Stimulated activated CD4-positive, alpha-beta T cell treated with anti-CD3 and anti-CD28 coated beads, Interleukin-4, amount 100 ng/mL, for 1 hour (primary cell): ENCODE results near the gene NCOA6.
A peak's percentile ranks its signal among the peaks of the same experiment; 100 is the strongest.

ENCODE experiments used
- DNase-seq: peaks from one replicate; pipeline ENCODE4 v3.0.0-alpha.2; 2020

Gene NCOA6

DNA sequence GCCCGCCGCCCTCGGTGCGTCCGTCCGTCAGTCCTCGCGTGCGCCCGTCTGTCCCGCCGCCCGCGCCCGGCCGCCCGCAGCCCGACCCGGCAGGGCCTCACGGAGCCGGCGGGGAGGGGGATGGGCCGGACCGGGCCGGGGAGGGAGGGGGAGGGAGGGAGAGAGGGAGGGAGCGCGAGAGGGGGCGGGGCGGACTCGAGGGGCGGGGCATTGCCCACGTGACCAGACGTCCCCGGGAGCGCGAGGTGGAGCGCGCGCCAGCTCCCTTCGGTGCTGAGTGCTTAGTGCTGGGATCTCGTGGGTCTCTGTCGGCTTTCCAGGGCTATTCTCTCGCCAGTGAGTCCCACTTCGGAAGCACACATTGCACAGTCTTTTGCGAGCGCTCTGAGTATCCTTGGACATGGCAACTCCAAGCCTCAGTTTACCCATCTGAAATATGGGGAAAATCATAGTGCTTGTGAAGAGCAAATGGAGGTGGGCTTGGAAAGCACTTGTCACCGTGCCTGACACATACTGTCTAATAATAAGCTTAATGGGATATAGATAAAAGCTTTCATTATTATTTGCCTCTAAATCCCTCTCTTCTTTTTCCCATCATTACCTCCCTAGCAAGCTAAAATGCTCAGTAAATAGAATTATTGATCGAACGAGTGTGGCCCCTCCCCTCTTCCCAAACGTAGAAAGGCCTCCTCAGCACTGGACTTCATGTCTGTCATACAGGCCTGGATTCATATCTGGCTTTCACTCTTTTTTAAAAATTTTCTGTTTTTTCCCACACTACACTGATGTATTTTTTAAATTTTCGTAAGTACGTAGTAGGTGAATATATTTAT, at the start of gene NCOA6:
Gene NCOA6, minus strand, starts transcription at position 122 of the 833 bp plus-strand sequence. CDS start 43,296 bp downstream, outside the sequence.
- peak; percentile 87 for DNase-seq

- peak; percentile 49 for DNase-seq
Measured at GRCh38 chr20:34874094-34874654, 48.7 kb upstream of the NCOA6 start.

DNA sequence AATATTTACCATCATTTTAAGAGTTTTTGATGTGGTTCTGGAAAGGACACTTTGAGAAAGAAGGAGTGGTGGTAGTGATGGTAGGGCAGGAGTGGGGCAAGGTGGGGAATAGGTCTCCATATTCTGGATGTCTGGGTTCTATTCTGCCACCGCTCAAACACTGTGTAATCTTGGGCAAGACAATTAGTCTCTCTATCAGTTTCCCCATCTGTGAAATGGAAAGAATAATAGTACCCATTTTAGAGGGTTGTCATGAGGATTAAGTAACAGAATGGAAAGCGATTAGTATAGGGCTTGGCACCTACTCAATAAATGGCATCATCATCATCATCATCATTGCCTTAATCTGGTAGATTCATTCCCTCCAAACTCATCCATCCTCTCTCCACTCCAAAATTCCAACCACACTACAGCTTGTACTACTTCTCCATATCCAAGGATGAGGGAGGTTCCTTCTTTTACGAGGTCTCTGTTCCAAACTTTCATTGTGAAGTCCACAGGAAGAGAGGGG, 48.2 kb upstream of the NCOA6 start:
- DNase-seq, result no peak

DNA sequence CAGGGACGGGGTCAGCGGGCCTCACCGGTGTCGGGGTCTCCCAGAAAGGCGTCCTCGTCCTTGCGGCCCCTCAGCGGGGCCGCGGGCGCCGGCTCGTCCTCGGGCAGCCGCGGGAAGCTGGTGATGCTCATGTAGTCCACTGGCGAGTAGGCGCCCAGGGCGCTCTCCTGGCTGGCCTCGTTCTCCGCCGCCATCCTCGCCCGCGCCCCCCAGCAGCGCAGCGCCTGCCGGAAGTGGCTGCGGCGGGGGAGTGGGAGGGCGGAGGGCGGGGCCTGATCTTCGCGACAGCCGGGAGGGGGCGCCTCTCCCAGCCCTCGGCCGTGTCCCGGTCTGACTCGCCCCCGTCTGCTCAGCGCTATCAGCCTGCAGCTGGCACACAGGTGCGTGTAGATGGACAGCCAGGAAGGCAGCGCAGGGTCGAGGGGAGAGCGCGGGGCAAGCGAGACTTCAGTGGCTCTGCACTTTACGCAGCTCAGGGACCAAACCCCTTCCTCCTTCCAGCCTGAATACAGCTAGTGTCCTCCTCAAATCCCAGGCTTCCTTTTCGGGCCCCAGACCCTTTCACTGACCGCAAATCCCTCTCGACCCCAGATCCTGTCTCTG, 47.3 kb upstream of the NCOA6 start, which contains the start of gene GGT7:
Gene GGT7, minus strand, starts transcription at position 235 of the 603 bp plus-strand sequence. Its CDS starts 41 bp downstream, at position 194.
- DNase-seq, result peak; percentile 90

DNA sequence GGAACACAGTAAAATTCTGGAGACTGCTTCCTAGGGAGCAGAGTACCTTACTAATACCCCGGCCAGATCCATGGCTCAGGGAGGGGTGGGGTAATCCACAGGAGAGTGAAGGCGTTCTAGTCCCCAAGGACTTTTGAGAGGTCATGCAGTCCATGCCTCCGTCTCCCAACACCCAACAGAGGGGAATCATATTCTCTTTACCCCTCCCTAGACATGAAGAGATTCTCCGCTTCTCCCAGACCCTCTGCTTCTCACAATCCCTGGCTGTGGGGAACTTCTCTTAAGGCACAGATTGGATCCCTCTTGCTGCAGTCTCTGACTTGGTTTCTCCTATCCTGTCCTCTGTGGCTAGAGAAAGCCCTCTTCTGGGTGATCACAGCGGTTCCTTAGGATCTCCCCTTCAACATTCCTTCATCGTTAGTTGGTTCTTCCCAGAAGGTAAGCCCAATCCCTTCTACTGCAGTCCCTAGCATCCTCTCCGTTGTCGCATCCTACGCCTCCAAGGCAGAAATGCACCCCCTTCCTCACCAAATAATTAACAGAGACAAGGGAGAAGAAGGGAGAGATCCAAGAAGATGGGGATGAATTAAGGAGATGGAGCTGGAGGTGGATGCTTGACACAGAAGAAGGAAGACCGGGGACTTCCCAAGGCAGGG, 46.6 kb upstream of the NCOA6 start:
- no peak for DNase-seq

DNA sequence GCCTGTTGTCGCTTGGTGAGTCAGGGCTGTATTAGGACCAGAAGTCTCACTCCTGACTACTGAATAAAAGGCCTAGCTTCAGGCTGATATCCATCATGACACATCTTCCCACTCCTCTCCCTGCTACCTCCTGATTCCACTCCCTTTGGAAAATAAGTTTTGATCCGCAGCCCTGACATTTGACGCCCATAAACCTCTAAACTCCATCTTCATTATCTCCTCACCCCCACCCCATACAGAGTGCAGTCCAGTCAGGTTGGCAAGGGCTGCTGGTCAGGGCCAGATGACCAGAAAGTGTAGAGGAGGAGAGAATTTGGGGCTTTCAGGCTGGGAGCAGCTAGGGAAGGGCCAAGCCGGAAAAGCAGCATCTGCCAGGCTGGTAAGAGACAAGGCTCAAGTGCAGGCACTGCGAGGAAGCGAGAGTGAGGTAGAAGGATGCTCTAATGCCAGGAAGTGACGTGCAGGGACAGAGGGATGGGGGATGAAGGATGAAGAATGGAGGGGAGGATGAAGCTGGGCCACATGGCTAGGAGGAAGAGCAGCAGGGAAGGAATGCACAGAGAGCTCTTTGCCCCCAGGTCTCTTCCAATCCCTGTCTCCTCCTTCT, 46.0 kb upstream of the NCOA6 start:
- no peak for DNase-seq

DNA sequence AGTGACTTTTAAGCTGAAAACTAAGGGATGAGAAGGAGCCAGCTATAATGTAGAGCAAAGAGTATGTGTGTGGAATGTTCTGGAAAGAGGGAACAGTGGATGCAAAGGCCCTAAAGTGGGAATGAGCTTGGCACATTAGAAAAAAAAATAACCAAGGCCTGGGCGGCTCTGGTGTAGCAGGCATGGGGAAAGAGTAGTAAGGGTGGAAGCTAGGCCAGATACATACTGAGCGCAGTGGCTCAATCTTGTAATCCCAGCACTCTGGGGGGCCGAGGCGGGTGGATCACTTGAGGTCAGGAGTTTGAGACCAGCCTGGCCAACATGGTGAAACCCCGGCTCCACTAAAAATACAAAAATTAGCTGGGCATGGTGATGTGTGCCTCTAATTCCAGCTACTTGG, 38.8 kb upstream of the NCOA6 start:
- DNase-seq, result no peak

DNA sequence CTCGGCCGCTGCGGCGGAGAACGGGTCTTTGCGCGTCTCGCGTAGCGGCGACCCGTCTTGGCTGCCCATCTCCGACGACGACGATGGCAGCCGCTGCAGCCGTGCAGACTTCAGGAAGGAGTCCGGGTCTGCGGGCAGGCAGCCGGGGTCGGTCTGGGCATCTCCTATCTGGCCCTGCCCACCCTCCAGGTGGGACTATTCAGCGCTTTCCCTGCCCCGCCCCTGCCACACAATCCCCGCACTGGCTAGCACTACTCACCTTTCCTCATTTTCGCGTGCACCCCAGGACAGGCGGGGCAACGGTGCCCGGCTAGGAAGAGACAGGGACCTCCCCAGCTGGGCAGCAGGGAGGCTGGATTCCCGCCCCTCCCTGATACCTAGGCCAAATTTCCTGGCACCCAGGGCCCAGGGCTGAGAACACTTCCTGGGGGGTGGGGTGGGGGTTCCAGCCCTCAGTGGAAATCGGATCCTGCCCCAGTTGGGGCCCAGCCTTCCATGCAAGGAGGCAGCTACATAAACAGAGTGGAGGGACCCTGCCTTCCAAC, 38.0 kb upstream of the NCOA6 start:
- DNase-seq, result no peak

DNA sequence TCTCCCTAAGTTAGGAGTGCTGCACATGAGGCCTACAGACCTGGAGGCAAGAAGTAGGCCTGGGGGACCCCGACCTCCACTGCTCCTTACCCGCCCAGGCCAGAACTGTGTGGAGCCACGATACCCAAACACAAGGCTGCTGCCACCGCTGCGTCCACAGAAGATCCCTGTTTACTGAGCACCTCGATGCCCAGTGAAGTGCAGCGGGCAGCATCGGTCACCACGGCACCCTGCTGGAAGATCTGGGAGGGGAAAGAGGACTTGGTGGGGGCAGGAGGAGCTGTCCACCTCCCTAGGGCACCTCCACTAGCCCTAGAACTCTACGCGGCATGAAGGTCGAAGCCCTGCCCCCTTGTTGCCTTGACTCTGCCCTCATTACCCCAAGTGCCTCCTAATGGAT, 37.3 kb upstream of the NCOA6 start:
- no peak for DNase-seq

GRCh38 chr20:34861386-34862084, 36.1 kb upstream of the NCOA6 start:
- no peak for DNase-seq

GRCh38 chr20:34859826-34860545, 34.5 kb upstream of the NCOA6 start:
- DNase-seq, result no peak

- no peak for DNase-seq
Measured at GRCh38 chr20:34859367-34859766, 33.9 kb upstream of the NCOA6 start.

GRCh38 chr20:34852298-34852697, 26.8 kb upstream of the NCOA6 start:
- DNase-seq, result no peak

- DNase-seq, result no peak
Measured at GRCh38 chr20:34850969-34851368, 25.5 kb upstream of the NCOA6 start.

GRCh38 chr20:34849778-34850177, 24.3 kb upstream of the NCOA6 start:
- DNase-seq, result no peak

GRCh38 chr20:34848597-34848996, 23.1 kb upstream of the NCOA6 start:
- DNase-seq, result no peak

- no peak for DNase-seq
Measured at GRCh38 chr20:34843421-34843820, 18.0 kb upstream of the NCOA6 start.

- DNase-seq, result no peak
Measured at GRCh38 chr20:34842143-34842542, 16.7 kb upstream of the NCOA6 start.

- no peak for DNase-seq
Measured at GRCh38 chr20:34834459-34834893, 9.0 kb upstream of the NCOA6 start.

DNA sequence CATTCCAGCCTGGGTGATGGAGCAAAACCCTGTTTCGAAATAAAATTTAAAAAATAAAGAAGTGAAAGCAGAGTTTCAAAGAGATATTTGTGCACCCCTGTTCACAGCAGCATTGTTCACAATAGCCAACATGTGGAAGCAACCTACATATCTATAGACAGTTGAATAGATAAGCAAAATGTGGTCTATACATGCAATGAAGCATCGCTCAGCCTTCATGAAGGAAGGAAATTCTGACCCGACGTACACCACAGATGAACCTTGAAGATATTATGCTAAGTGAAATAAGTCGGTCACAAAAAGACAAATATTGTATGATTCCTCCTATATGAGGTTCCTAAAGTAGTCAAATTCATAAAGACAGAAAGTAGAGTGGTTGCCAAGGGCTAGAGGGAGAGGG, 6.5 kb upstream of the NCOA6 start:
- DNase-seq, result no peak

- DNase-seq, result no peak
Measured at GRCh38 chr20:34829191-34829590, 3.7 kb upstream of the NCOA6 start.
